ENCODE measurements around the gene CCDC177.

DNA sequence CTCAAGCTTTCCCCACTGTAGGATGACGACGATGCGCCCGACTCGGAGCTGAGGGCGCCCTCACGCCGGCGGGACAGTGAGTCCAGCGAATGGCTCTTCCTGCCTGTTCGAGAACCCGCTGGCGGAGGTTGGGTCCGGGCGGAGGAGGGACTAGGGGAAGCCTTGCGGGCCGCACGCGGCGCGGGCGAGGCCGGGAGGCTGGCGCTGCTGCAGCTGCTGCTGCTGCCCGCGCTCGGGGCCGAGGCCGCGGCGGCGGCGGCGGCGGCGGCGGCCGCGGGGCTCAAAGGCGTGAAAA, 1.9 kb downstream of the CCDC177 start:
- no peak for TF ChIP-seq ZNF169 (tag by site-specific recombination; IDR thresholded peaks at IDR 0.05)
- no peak for TF ChIP-seq ZNF707 (tag by site-specific recombination; IDR thresholded peaks at IDR 0.05)
- TF ChIP-seq KLF16 (tag by site-specific recombination; IDR thresholded peaks at IDR 0.05): no peak
- TF ChIP-seq, protein P1, sequence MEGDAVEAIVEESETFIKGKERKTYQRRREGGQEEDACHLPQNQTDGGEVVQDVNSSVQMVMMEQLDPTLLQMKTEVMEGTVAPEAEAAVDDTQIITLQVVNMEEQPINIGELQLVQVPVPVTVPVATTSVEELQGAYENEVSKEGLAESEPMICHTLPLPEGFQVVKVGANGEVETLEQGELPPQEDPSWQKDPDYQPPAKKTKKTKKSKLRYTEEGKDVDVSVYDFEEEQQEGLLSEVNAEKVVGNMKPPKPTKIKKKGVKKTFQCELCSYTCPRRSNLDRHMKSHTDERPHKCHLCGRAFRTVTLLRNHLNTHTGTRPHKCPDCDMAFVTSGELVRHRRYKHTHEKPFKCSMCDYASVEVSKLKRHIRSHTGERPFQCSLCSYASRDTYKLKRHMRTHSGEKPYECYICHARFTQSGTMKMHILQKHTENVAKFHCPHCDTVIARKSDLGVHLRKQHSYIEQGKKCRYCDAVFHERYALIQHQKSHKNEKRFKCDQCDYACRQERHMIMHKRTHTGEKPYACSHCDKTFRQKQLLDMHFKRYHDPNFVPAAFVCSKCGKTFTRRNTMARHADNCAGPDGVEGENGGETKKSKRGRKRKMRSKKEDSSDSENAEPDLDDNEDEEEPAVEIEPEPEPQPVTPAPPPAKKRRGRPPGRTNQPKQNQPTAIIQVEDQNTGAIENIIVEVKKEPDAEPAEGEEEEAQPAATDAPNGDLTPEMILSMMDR (tag by site-specific recombination; IDR thresholded peaks at IDR 0.05): no peak
- TF ChIP-seq ZNF639 (tag by site-specific recombination; IDR thresholded peaks at IDR 0.05): no peak
- TF ChIP-seq, protein P2, sequence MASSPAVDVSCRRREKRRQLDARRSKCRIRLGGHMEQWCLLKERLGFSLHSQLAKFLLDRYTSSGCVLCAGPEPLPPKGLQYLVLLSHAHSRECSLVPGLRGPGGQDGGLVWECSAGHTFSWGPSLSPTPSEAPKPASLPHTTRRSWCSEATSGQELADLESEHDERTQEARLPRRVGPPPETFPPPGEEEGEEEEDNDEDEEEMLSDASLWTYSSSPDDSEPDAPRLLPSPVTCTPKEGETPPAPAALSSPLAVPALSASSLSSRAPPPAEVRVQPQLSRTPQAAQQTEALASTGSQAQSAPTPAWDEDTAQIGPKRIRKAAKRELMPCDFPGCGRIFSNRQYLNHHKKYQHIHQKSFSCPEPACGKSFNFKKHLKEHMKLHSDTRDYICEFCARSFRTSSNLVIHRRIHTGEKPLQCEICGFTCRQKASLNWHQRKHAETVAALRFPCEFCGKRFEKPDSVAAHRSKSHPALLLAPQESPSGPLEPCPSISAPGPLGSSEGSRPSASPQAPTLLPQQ (tag by site-specific recombination; IDR thresholded peaks at IDR 0.05): no peak
- no peak for TF ChIP-seq ZFP69B (tag by site-specific recombination; IDR thresholded peaks at IDR 0.05)
- no peak for TF ChIP-seq BCL11B (tag by site-specific recombination; IDR thresholded peaks at IDR 0.05; ENCODE audit: low read depth)
- TF ChIP-seq REPIN1 (tag by site-specific recombination; IDR thresholded peaks at IDR 0.05; ENCODE audit: low read depth): no peak

All from HEK293 (cell line).